Stomach (tissue), 9 donors: ENCODE data around the gene AFAP1. TPM values are rescaled to one million over a fixed set of nuclear protein-coding genes. Genes with fewer than 3 reads are reported as not detected.

Source experiments
- DNase-seq, 2 donors: peaks; one replicate each; pipeline versions ENCODE4 v3.0.0 to v3.0.0-alpha.2; 2013 to 2019
- H3K27ac ChIP-seq, 5 donors: fragments of 200-600 bp in 4 of 5; sonication (generic) in 4 of 5; one replicate each; pipeline ENCODE4 v1.5.1; 2013 to 2019; ENCODE audit warnings: mild to moderate bottlenecking in 1 of 5, moderate library complexity in 1 of 5
- H3K27me3 ChIP-seq, 3 donors: fragments of 200-600 bp; sonication (generic); one replicate each; pipeline ENCODE4 v1.5.1; 2017 to 2019; ENCODE audit warnings: mixed run types in 1 of 3
- H3K36me3 ChIP-seq, 4 donors: fragments of 200-600 bp; sonication (generic); 1 replicate in 3 of 4; 2 replicates in 1 of 4; pipeline ENCODE4 v1.5.1; 2016 to 2019
- H3K4me1 ChIP-seq, 4 donors: fragments of 200-600 bp; sonication (generic); one replicate each; pipeline ENCODE4 v1.5.1; 2016 to 2019
- H3K4me3 ChIP-seq, 4 donors: fragments of 200-600 bp; sonication (generic) in 3 of 4; one replicate each; pipeline ENCODE4 v1.5.1; 2016 to 2019; ENCODE audit warnings: mild to moderate bottlenecking in 1 of 4
- H3K9me3 ChIP-seq, 4 donors: fragments of 200-600 bp; sonication (generic); one replicate each; pipeline ENCODE4 v1.5.1; 2016 to 2019
- EP300 ChIP-seq: sonication (generic); formaldehyde crosslinking; IDR thresholded peaks from one replicate; pipeline ENCODE4 v1.6.1; 2017; ENCODE audit warnings: antibody characterized with exemption
- POLR2A ChIP-seq, 4 donors: fragments of 450-650 bp; IDR thresholded peaks; one replicate each; pipeline ENCODE4 v1.6.1; 2016; ENCODE audit warnings: antibody characterized with exemption in 4 of 4, control low read depth in 2 of 4, mild to moderate bottlenecking in 1 of 4, moderate library complexity in 1 of 4
- POLR2AphosphoS5 ChIP-seq, 3 donors: sonication (generic); formaldehyde crosslinking; IDR thresholded peaks; one replicate each; pipeline ENCODE4 v1.6.1; 2016; ENCODE audit warnings: antibody characterized with exemption in 3 of 3
- WGBS, 5 donors: extraction: QIAGEN DNeasy Blood & Tissue Kit in 3 of 5; methylation state at CpG; one replicate each; pipeline versions ENCODE4 v1.1.5 to v1.1.7; 2013 to 2018; 5-methylcytosine and 5-hydroxymethylcytosine counted together
- intact Hi-C: fragments of 100-400 bp; cut with DNase I; formaldehyde crosslinking; loops from one replicate; pipeline ENCODE4 v1.15.1; 2023; ENCODE audit warnings: low total_unique reads
- polyA plus RNA-seq, 3 donors: library from polyadenylated mRNA; stranded (reverse); fragments of 200-250 nt; gene quantifications; one replicate each; pipeline ENCODE4 v1.2.3, GENCODE V29; 2013
- total RNA-seq, 5 donors: library from RNA; depleted of rRNA; stranded (reverse); fragments of >200 nt; gene quantifications; one replicate each; pipeline versions ENCODE4 v1.1.0 to v1.2.3, GENCODE V29; 2014 to 2016
- TF ChIP-seq, protein P1 (sequence below), 7 experiments: fragments of 450-650 bp in 4 of 7; fragments of 200-600 bp in 3 of 7; sonication (generic) in 3 of 7; IDR thresholded peaks; one replicate each; pipeline ENCODE4 v1.5.1; 2016 to 2019; ENCODE audit warnings: antibody characterized with exemption in 7 of 7, control low read depth in 2 of 7, mild to moderate bottlenecking in 1 of 7
- donor health status: healthy with polysubstance abuse.
- donor health status: Bipolar disorder and iron deficiency.
- donor health status: healthy.

The AFAP1 gene
- total and polyA plus RNA-seq, 8 donors = 4.1 to 88.9 (median 12.8) TPM

GRCh38 chr4:7763788-7764187 lies 175.9 kb downstream of the AFAP1 start:
- H3K9me3 ChIP-seq = no peaks in the 10 kb centered on the region
- 75 to 88% (median 82%) methylated on average over 8 to 10 of the region's 10 CpGs for WGBS, 5 donors
- TF ChIP-seq, protein P1, sequence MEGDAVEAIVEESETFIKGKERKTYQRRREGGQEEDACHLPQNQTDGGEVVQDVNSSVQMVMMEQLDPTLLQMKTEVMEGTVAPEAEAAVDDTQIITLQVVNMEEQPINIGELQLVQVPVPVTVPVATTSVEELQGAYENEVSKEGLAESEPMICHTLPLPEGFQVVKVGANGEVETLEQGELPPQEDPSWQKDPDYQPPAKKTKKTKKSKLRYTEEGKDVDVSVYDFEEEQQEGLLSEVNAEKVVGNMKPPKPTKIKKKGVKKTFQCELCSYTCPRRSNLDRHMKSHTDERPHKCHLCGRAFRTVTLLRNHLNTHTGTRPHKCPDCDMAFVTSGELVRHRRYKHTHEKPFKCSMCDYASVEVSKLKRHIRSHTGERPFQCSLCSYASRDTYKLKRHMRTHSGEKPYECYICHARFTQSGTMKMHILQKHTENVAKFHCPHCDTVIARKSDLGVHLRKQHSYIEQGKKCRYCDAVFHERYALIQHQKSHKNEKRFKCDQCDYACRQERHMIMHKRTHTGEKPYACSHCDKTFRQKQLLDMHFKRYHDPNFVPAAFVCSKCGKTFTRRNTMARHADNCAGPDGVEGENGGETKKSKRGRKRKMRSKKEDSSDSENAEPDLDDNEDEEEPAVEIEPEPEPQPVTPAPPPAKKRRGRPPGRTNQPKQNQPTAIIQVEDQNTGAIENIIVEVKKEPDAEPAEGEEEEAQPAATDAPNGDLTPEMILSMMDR (IDR thresholded peaks at IDR 0.05) = no peak
- no peak for TF ChIP-seq POLR2A (IDR thresholded peaks at IDR 0.05)
- no peak for DNase-seq
- no peaks in the 10 kb centered on the region for H3K4me1 ChIP-seq
- intact Hi-C loops = no loop called here
- no peak overlapping the region for H3K27ac ChIP-seq
- peaks cover 25 to 96% (median 82%) of the 10 kb centered on the region in 4 donors for H3K36me3 ChIP-seq
- H3K27me3 ChIP-seq = no peaks in the 10 kb centered on the region
- H3K4me3 ChIP-seq = no peak overlapping the region

- no peak for DNase-seq
- H3K4me1 ChIP-seq = no peaks in the 10 kb centered on the region
- peak overlapping the region in 1 of 5 donors; percentile 68 for H3K27ac ChIP-seq
- peaks cover 18 to 89% (median 78%) of the 10 kb centered on the region in 4 donors for H3K36me3 ChIP-seq
- TF ChIP-seq POLR2A (IDR thresholded peaks at IDR 0.05) = no peak
- no peak for TF ChIP-seq EP300
- TF ChIP-seq, protein P1 (IDR thresholded peaks at IDR 0.05) = no peak
- no peak for TF ChIP-seq POLR2AphosphoS5 (IDR thresholded peaks at IDR 0.05)
- intact Hi-C loops = no loop called here
- no peak overlapping the region for H3K4me3 ChIP-seq
- 84 to 94% (median 91%) methylated on average over 16 of the region's 16 CpGs for WGBS, 5 donors
- H3K9me3 ChIP-seq = no peaks in the 10 kb centered on the region
- H3K27me3 ChIP-seq = no peaks in the 10 kb centered on the region
Observed at GRCh38 chr4:7763106-7763505, 176.6 kb downstream of the AFAP1 start.

GRCh38 chr4:7762376-7763030 lies 177.2 kb downstream of the AFAP1 start:
- Histone ChIP-seq H3K36me3 (peaks cover 14 to 83% (median 74%) of the 10 kb centered on the region in 4 donors), H3K27me3 (no peaks in the 10 kb centered on the region), H3K9me3 (no peaks in the 10 kb centered on the region), H3K4me3 (no peak overlapping the region), H3K27ac (peak overlapping the region in 2 of 5 donors; percentile 27 to 68), H3K4me1 (no peaks in the 10 kb centered on the region)
- intact Hi-C loops = no loop called here
- no peak for DNase-seq
- TF ChIP-seq POLR2A (IDR thresholded peaks at IDR 0.05) (no peak), POLR2AphosphoS5 (IDR thresholded peaks at IDR 0.05) (no peak), EP300 (no peak)
- TF ChIP-seq, protein P1 (IDR thresholded peaks at IDR 0.05) = no peak
- 77 to 87% (median 85%) methylated on average over 15 of the region's 15 CpGs for WGBS, 5 donors

DNA sequence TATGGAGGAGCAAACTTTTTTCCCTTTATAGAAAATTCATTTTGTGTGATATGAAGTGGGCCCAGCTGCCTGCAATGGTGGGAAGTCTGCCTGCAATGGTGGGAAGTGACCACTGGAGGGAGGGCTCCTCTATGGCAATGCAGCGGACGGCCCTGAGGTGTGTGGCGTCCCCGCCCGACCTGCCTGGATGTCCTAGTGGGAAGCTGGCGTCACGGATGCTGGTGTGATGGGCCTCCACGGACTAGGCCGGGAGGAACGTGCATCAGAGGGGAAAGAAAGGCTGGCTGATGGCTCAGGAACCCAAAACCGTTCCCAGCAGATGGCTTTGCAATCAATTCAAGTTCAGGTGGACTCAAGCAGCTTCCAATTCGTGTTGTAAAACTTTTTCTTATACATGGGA lies 177.9 kb downstream of the AFAP1 start:
- intact Hi-C loops = no loop called here
- Histone ChIP-seq H3K4me3 (no peak overlapping the region), H3K9me3 (no peaks in the 10 kb centered on the region), H3K36me3 (peaks cover 12 to 75% (median 66%) of the 10 kb centered on the region in 4 donors), H3K27ac (peak overlapping the region in 2 of 5 donors; percentile 27 to 68), H3K27me3 (no peaks in the 10 kb centered on the region), H3K4me1 (no peaks in the 10 kb centered on the region)
- TF ChIP-seq EP300 (peak; percentile 35), POLR2AphosphoS5 (IDR thresholded peaks at IDR 0.05) (peak in 2 of 3 donors; percentile 41 to 52), POLR2A (IDR thresholded peaks at IDR 0.05) (no peak)
- TF ChIP-seq, protein P1 (IDR thresholded peaks at IDR 0.05) = peak in 5 of 7 experiments; percentile 63 to 77 (median 73)
- WGBS, 5 donors = 26 to 31% (median 29%) methylated on average over 12 of the region's 12 CpGs
- DNase-seq = peak; percentile 67 to 89
